Gastroesophageal sphincter (tissue), 3 donors: ENCODE data around the gene KRT9.

Experiments
- CTCF ChIP-seq, 4 experiments: fragments of 200-600 bp in 2 of 4; fragments of 450-650 bp in 2 of 4; sonication (generic) in 1 of 4; IDR thresholded peaks; one replicate each; pipeline ENCODE4 v1.5.1; 2017 to 2019; ENCODE audit warnings: antibody characterized with exemption in 4 of 4, mild to moderate bottlenecking in 2 of 4, moderate library complexity in 2 of 4
- EP300 ChIP-seq: sonication (generic); formaldehyde crosslinking; IDR thresholded peaks from one replicate; pipeline ENCODE4 v1.6.1; 2017; ENCODE audit warnings: antibody characterized with exemption, mild to moderate bottlenecking
- POLR2A ChIP-seq, 2 donors: fragments of 450-650 bp; IDR thresholded peaks; one replicate each; pipeline ENCODE4 v1.6.1; 2017; ENCODE audit warnings: antibody characterized with exemption in 2 of 2, mild to moderate bottlenecking in 2 of 2, moderate library complexity in 1 of 2
- POLR2AphosphoS5 ChIP-seq: sonication (generic); formaldehyde crosslinking; IDR thresholded peaks from one replicate; pipeline ENCODE4 v1.6.1; 2017; ENCODE audit warnings: antibody characterized with exemption

GRCh38 chr17:41556306-41556705 lies 15.6 kb downstream of the KRT9 start:
- no peak for TF ChIP-seq CTCF (IDR thresholded peaks at IDR 0.05)
- TF ChIP-seq EP300 = no peak
- no peak for TF ChIP-seq POLR2A (IDR thresholded peaks at IDR 0.05)
- TF ChIP-seq POLR2AphosphoS5 = no peak
